GM12878 (cell line): ENCODE results near the gene IKZF1. TPM values are rescaled to one million over a fixed set of nuclear protein-coding genes. Genes with fewer than 3 reads are reported as not detected.

Experiments used
- ATAC-seq: fragments of 200-7000 bp; cut with Tn5 transposase; 3 replicates; pipeline ENCODE4 v1.9.1; 2020; ENCODE audit warnings: mild to moderate bottlenecking, moderate library complexity
- BruUV-seq: library from RNA; stranded (reverse); fragments of 400-500 nt; replicated peaks from 2 replicates; lab custom pipeline; 2021; lab: Mats Ljungman, UMichigan
- CTCF ChIA-PET: fragments of 300-600 bp; sonication (Branson Sonifier 250); formaldehyde crosslinking; extraction: SDS; loops from one replicate; lab custom pipeline; 2021; ENCODE audit warnings: inconsistent platforms; lab: Yijun Ruan, JAX
- POLR2A ChIA-PET: fragments of 350-600 bp; formaldehyde crosslinking; extraction: SDS; loops from one replicate; lab custom pipeline; 2021; ENCODE audit warnings: inconsistent platforms; lab: Charles Lee
- RAD21 ChIA-PET: fragments of 300-600 bp; sonication (Branson Sonifier 250); formaldehyde crosslinking; loops from one replicate; lab custom pipeline; 2023; ENCODE audit warnings: antibody characterized with exemption; ENCODE audit not compliant: unreplicated experiment; lab: Charles Lee
- SMC1A ChIA-PET: fragments of 300-600 bp; sonication (Branson Sonifier 250); formaldehyde crosslinking; loops from one replicate; lab custom pipeline; 2023; ENCODE audit not compliant: unreplicated experiment, uncharacterized antibody; lab: Charles Lee
- DNase-seq: peaks from one replicate; pipeline ENCODE4 v3.0.0-alpha.2; 2011; ENCODE audit warnings: low read depth, low spot score
- FAIRE-seq: peaks from 3 replicates; lab custom pipeline; 2011; peaks lifted over from hg19 to GRCh38; lab: Jason Lieb, UNC
- H2AFZ ChIP-seq: 2 replicates; pipeline ENCODE4 v1.6.0; 2011; ENCODE audit warnings: low read depth, low read length, control low read depth; ENCODE audit not compliant: control insufficient read depth
- H3K27ac ChIP-seq: 2 replicates; pipeline ENCODE4 v1.5.1; 2011; ENCODE audit warnings: control low read depth; ENCODE audit not compliant: control insufficient read depth, insufficient read depth
- H3K27me3 ChIP-seq, 2 experiments: replicated peaks in 1 of 2; 2 replicates each; pipeline versions ENCODE4 v1.6.0 to v1.6.1; 2011; ENCODE audit warnings: low read length in 1 of 2; ENCODE audit not compliant: control insufficient read depth in 2 of 2, insufficient read depth in 2 of 2
- H3K36me3 ChIP-seq, 2 experiments: 2 replicates each; pipeline ENCODE4 v1.5.1; 2011; ENCODE audit warnings: low read length in 1 of 2; ENCODE audit not compliant: control insufficient read depth in 2 of 2, insufficient read depth in 2 of 2
- H3K4me1 ChIP-seq: 2 replicates; pipeline ENCODE4 v1.6.1; 2011; ENCODE audit warnings: mild to moderate bottlenecking, low read length, moderate library complexity, mixed read lengths; ENCODE audit not compliant: control insufficient read depth, insufficient read depth
- H3K4me2 ChIP-seq: 2 replicates; pipeline ENCODE4 v1.6.0; 2011; ENCODE audit warnings: control low read depth; ENCODE audit not compliant: control insufficient read depth, insufficient read depth
- H3K4me3 ChIP-seq: fragments of 200-600 bp; sonication (generic); 2 replicates; pipeline ENCODE4 v1.5.1; 2016
- H3K79me2 ChIP-seq: 2 replicates; pipeline ENCODE4 v1.6.0; 2011; ENCODE audit warnings: low read length; ENCODE audit not compliant: control insufficient read depth, insufficient read depth
- H3K9ac ChIP-seq: 2 replicates; pipeline ENCODE4 v1.8.0; 2011; ENCODE audit warnings: low read length, control low read depth, mixed read lengths; ENCODE audit not compliant: control insufficient read depth, insufficient read depth
- H3K9me3 ChIP-seq: replicated peaks from 3 replicates; pipeline ENCODE4 v1.5.1; 2011; ENCODE audit warnings: mild to moderate bottlenecking, low read length; ENCODE audit not compliant: control insufficient read depth, insufficient read depth
- H4K20me1 ChIP-seq: 2 replicates; pipeline ENCODE4 v1.6.0; 2011; ENCODE audit not compliant: control insufficient read depth, insufficient read depth
- BMI1 ChIP-seq: fragments of 450-650 bp; IDR thresholded peaks from 2 replicates; pipeline ENCODE4 v1.6.1; 2016; ENCODE audit warnings: mild to moderate bottlenecking, moderate library complexity, borderline replicate concordance
- CEBPB ChIP-seq, 2 experiments: fragments of 150-350 bp in 1 of 2; IDR thresholded peaks; 2 replicates each; pipeline ENCODE4 v1.6.1; 2012 to 2014; ENCODE audit warnings: low read depth in 2 of 2, low read length in 2 of 2, borderline replicate concordance in 1 of 2, inconsistent platforms in 1 of 2
- HCFC1 ChIP-seq: fragments of 150-350 bp; IDR thresholded peaks from 2 replicates; pipeline ENCODE4 v1.6.1; 2014; ENCODE audit warnings: low read length
- HDGF ChIP-seq: fragments of 450-650 bp; IDR thresholded peaks from 2 replicates; pipeline ENCODE4 v1.6.1; 2016; ENCODE audit warnings: antibody characterized with exemption
- KAT2A ChIP-seq: conservative IDR thresholded peaks from 2 replicates; pipeline ENCODE4 v1.6.1; 2011; ENCODE audit warnings: low read depth, low read length; ENCODE audit not compliant: control insufficient read depth
- KDM1A ChIP-seq: fragments of 200-600 bp; sonication (generic); IDR thresholded peaks from 2 replicates; pipeline ENCODE4 v1.6.1; 2016; ENCODE audit warnings: borderline replicate concordance
- NBN ChIP-seq: fragments of 450-650 bp; IDR thresholded peaks from 2 replicates; pipeline ENCODE4 v1.6.1; 2016
- POU2F2 ChIP-seq: IDR thresholded peaks from 3 replicates; pipeline ENCODE4 v1.6.1; 2011; ENCODE audit warnings: low read depth, mild to moderate bottlenecking, low read length, borderline replicate concordance
- TBL1XR1 ChIP-seq: IDR thresholded peaks from 2 replicates; pipeline ENCODE4 v1.6.1; 2012; ENCODE audit warnings: low read depth, low read length, improper control_type of control experiment
- ZNF24 ChIP-seq: fragments of 450-650 bp; IDR thresholded peaks from 2 replicates; pipeline ENCODE4 v1.6.1; 2017; ENCODE audit warnings: antibody characterized with exemption, mild to moderate bottlenecking
- WGBS: methylation state at CpG from one replicate; pipeline ENCODE4 v1.1.6; 2016; ENCODE audit warnings: low lambda C conversion rate; ENCODE audit not compliant: insufficient replicate concordance, insufficient coverage; ENCODE audit errors: missing lambda C conversion rate; 5-methylcytosine and 5-hydroxymethylcytosine counted together
- in situ Hi-C: fragments of 300-500 bp; cut with MboI; formaldehyde crosslinking; loops from 9 replicates; pipeline ENCODE4 v1.14.3; 2018; ENCODE audit warnings: mixed read lengths
- intact Hi-C: fragments of 100-400 bp; cut with micrococcal nuclease; formaldehyde crosslinking; loops from one replicate; pipeline ENCODE4 v1.14.2; 2022; ENCODE audit not compliant: unreplicated experiment
- polyA plus RNA-seq, 11 experiments: library from polyadenylated mRNA; depleted of rRNA in 4 of 11; unstranded in 6 of 11; stranded (reverse) in 5 of 11; fragments of >200 nt; fragmentation: Nextera tagmentation in 4 of 11; fragmentation: Illumina TruSeq in 1 of 11; extraction: Ambion mirVana in 4 of 11; extraction: Trizol in 1 of 11; gene quantifications; 1 replicate in 1 of 11; 2 replicates in 10 of 11; pipeline versions ENCODE4 v1.2.1 to v1.2.3, GENCODE V29; 2011 to 2016; ENCODE audit warnings: inconsistent platforms in 2 of 11, missing spikeins in 2 of 11, low read depth in 1 of 11
- total RNA-seq, 4 experiments: library from RNA; depleted of rRNA in 3 of 4; stranded (reverse); fragments of >200 nt in 3 of 4; fragmentation: Illumina TruSeq in 1 of 4; extraction: Trizol in 1 of 4; gene quantifications; 2 replicates each; pipeline versions ENCODE4 v1.2.1 to v1.2.3, GENCODE V29; 2013 to 2021
- TF ChIP-seq, protein P1 (sequence below): IDR thresholded peaks from 2 replicates; pipeline ENCODE4 v1.6.1; 2012; ENCODE audit warnings: mild to moderate bottlenecking, low read depth, low read length
- TF ChIP-seq, protein P2 (sequence below): IDR thresholded peaks from 2 replicates; pipeline ENCODE4 v1.6.1; 2012; ENCODE audit warnings: low read length, inconsistent platforms
- TF ChIP-seq, protein P3 (sequence below): fragments of 450-650 bp; IDR thresholded peaks from 2 replicates; pipeline ENCODE4 v1.6.1; 2016; ENCODE audit warnings: mild to moderate bottlenecking, moderate library complexity, borderline replicate concordance
- TF ChIP-seq, protein P4 (sequence below): fragments of 150-350 bp; IDR thresholded peaks from 2 replicates; pipeline ENCODE4 v1.6.1; 2014; ENCODE audit warnings: mild to moderate bottlenecking, low read depth, low read length

IKZF1 gene
- total and polyA plus RNA-seq, 10 of the 15 experiments (the other 5 are each of a cell fraction or from before 2014, with no cell fraction given): 27.2 to 125 (median 71.6) TPM

DNA sequence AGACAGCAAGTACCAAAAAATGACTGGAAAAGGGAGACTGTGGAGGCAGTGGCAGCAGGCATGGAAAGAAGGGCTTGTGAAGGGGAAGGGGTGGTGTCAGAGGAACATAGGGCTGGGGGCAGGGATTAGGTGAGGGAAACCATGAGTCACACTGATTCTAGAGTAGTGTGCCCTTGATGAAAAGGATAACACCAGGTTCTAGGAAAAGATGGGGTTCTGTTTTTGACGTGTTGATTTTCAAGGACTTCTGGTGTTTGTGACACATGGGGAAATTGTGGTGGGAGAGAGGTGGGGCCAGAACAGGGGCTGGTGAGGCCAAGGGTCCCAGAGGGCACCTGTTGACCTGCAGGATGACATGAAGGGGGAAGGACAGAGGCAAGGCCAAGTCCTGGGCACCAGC is 88.6 kb downstream of the IKZF1 start:
- no peak overlapping the region for H2AFZ ChIP-seq
- H4K20me1 ChIP-seq: no peaks in the 10 kb centered on the region
- no peaks in the 10 kb centered on the region; the same call in 1 of the 2 replicates for H3K79me2 ChIP-seq
- H3K27me3 ChIP-seq: no peaks in the 10 kb centered on the region
- no peak overlapping the region for H3K9ac ChIP-seq
- H3K9me3 ChIP-seq: no peaks in the 10 kb centered on the region
- SMC1A ChIA-PET: interaction anchor here (1.0 to 1.4 kb wide), 2 partner anchors 202 to 217 kb away, joined by 3 read pairs; no protein-coding TSS in a partner anchor
- TF ChIP-seq TBL1XR1 (no peak), HCFC1 (no peak), BMI1 (no peak), POU2F2 (no peak), HDGF (no peak), KDM1A (no peak), KAT2A (no peak), CEBPB (IDR thresholded peaks at IDR 0.05; ENCODE audit: borderline replicate concordance in 1 of 2, low read depth in 2 of 2, low read length in 2 of 2) (no peak), NBN (no peak), ZNF24 (no peak)
- TF ChIP-seq, protein P1, sequence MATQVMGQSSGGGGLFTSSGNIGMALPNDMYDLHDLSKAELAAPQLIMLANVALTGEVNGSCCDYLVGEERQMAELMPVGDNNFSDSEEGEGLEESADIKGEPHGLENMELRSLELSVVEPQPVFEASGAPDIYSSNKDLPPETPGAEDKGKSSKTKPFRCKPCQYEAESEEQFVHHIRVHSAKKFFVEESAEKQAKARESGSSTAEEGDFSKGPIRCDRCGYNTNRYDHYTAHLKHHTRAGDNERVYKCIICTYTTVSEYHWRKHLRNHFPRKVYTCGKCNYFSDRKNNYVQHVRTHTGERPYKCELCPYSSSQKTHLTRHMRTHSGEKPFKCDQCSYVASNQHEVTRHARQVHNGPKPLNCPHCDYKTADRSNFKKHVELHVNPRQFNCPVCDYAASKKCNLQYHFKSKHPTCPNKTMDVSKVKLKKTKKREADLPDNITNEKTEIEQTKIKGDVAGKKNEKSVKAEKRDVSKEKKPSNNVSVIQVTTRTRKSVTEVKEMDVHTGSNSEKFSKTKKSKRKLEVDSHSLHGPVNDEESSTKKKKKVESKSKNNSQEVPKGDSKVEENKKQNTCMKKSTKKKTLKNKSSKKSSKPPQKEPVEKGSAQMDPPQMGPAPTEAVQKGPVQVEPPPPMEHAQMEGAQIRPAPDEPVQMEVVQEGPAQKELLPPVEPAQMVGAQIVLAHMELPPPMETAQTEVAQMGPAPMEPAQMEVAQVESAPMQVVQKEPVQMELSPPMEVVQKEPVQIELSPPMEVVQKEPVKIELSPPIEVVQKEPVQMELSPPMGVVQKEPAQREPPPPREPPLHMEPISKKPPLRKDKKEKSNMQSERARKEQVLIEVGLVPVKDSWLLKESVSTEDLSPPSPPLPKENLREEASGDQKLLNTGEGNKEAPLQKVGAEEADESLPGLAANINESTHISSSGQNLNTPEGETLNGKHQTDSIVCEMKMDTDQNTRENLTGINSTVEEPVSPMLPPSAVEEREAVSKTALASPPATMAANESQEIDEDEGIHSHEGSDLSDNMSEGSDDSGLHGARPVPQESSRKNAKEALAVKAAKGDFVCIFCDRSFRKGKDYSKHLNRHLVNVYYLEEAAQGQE: no peak
- TF ChIP-seq, protein P2, sequence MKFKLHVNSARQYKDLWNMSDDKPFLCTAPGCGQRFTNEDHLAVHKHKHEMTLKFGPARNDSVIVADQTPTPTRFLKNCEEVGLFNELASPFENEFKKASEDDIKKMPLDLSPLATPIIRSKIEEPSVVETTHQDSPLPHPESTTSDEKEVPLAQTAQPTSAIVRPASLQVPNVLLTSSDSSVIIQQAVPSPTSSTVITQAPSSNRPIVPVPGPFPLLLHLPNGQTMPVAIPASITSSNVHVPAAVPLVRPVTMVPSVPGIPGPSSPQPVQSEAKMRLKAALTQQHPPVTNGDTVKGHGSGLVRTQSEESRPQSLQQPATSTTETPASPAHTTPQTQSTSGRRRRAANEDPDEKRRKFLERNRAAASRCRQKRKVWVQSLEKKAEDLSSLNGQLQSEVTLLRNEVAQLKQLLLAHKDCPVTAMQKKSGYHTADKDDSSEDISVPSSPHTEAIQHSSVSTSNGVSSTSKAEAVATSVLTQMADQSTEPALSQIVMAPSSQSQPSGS: no peak
- TF ChIP-seq, protein P3, sequence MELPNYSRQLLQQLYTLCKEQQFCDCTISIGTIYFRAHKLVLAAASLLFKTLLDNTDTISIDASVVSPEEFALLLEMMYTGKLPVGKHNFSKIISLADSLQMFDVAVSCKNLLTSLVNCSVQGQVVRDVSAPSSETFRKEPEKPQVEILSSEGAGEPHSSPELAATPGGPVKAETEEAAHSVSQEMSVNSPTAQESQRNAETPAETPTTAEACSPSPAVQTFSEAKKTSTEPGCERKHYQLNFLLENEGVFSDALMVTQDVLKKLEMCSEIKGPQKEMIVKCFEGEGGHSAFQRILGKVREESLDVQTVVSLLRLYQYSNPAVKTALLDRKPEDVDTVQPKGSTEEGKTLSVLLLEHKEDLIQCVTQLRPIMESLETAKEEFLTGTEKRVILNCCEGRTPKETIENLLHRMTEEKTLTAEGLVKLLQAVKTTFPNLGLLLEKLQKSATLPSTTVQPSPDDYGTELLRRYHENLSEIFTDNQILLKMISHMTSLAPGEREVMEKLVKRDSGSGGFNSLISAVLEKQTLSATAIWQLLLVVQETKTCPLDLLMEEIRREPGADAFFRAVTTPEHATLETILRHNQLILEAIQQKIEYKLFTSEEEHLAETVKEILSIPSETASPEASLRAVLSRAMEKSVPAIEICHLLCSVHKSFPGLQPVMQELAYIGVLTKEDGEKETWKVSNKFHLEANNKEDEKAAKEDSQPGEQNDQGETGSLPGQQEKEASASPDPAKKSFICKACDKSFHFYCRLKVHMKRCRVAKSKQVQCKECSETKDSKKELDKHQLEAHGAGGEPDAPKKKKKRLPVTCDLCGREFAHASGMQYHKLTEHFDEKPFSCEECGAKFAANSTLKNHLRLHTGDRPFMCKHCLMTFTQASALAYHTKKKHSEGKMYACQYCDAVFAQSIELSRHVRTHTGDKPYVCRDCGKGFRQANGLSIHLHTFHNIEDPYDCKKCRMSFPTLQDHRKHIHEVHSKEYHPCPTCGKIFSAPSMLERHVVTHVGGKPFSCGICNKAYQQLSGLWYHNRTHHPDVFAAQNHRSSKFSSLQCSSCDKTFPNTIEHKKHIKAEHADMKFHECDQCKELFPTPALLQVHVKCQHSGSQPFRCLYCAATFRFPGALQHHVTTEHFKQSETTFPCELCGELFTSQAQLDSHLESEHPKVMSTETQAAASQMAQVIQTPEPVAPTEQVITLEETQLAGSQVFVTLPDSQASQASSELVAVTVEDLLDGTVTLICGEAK: no peak
- TF ChIP-seq, protein P4, sequence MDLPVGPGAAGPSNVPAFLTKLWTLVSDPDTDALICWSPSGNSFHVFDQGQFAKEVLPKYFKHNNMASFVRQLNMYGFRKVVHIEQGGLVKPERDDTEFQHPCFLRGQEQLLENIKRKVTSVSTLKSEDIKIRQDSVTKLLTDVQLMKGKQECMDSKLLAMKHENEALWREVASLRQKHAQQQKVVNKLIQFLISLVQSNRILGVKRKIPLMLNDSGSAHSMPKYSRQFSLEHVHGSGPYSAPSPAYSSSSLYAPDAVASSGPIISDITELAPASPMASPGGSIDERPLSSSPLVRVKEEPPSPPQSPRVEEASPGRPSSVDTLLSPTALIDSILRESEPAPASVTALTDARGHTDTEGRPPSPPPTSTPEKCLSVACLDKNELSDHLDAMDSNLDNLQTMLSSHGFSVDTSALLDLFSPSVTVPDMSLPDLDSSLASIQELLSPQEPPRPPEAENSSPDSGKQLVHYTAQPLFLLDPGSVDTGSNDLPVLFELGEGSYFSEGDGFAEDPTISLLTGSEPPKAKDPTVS: no peak
- TF ChIP-seq, all 136 proteins: peak for 0
- in situ Hi-C loops: no loop called here
- no peak overlapping the region for H3K4me3 ChIP-seq
- WGBS: 0% methylated on average over 1 of the region's 1 CpG
- intact Hi-C loops: no loop called here
- DNase-seq (no peak), ATAC-seq (no peak), FAIRE-seq (no peak)
- peaks cover 35% of the 10 kb centered on the region for H3K4me1 ChIP-seq
- H3K27ac ChIP-seq: no peak overlapping the region
- BruUV-seq: no TSS peak
- ChIA-PET POLR2A (no interaction called here), RAD21 (interaction anchor here (0.8 to 1.3 kb wide), 2 partner anchors 24 to 25 kb away, joined by 3 read pairs; no protein-coding TSS in a partner anchor), CTCF (interaction anchor here (1.1 to 1.4 kb wide), 2 partner anchors 21 to 25 kb away, joined by 3 to 5 read pairs; no protein-coding TSS in a partner anchor)
- H3K4me2 ChIP-seq: no peak overlapping the region
- H3K36me3 ChIP-seq: peaks cover 3 to 17% of the 10 kb centered on the region in 2 experiments; a peak in 3 of 4 replicates
